ENCODE results near the gene COG5.

DNA sequence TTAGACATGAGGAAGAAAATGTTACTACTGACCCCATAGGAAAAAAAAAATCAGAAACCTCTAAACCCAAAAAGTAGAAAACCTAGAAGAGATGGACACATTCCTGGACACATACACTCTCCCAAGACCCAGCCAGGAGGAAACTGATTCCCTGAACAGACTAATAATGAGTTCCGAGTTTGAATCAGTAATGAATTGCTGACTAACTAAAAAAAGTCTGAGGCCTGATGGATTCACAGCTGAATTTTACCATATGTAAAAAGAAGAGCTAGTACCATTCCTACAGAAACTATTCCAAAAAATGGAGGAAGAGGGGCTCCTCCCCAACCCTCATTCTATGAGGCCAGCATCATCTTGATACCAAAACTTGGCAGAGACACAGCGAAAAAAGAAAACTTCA lies 319.1 kb downstream of the COG5 start:
- TF ChIP-seq CTCF (IDR thresholded peaks at IDR 0.05) (no peak), POLR2A (IDR thresholded peaks at IDR 0.05) (no peak), POLR2AphosphoS5 (IDR thresholded peaks at IDR 0.05) (no peak)

Data from breast epithelium (tissue), 3 donors.